Measurements from ENCODE around the gene CIPC. TPM values are rescaled to one million over a fixed set of nuclear protein-coding genes. Genes with fewer than 3 reads are reported as not detected.

Gene CIPC
- total RNA-seq, 1 donor from 2014 or later: 12.7 TPM

- Mint-ChIP-seq H3K4me3 (no peak overlapping the region), H3K9me3 (peaks cover 3% of the 10 kb centered on the region), H3K27me3 (peaks cover 9% of the 10 kb centered on the region), H3K27ac (no peak overlapping the region), H3K4me1 (peaks cover 5% of the 10 kb centered on the region), H3K36me3 (ENCODE audit: low read depth) (no peaks in the 10 kb centered on the region)
- no peak for DNase-seq
- intact Hi-C loops (cut with micrococcal nuclease): no loop called here
Measured at GRCh38 chr14:77085538-77085937, 12.5 kb upstream of the CIPC start.

GRCh38 chr14:77086017-77086727 lies 11.9 kb upstream of the CIPC start:
- DNase-seq: peak; percentile 65
- H3K27ac Mint-ChIP-seq: peak overlapping the region; percentile 48

GRCh38 chr14:77086951-77087350 lies 11.1 kb upstream of the CIPC start:
- H3K4me3 Mint-ChIP-seq: no peak overlapping the region
- DNase-seq: no peak
- H3K27ac Mint-ChIP-seq: no peak overlapping the region
- H3K36me3 Mint-ChIP-seq (ENCODE audit: low read depth): no peaks in the 10 kb centered on the region
- intact Hi-C loops (cut with micrococcal nuclease): no loop called here
- peaks cover 12% of the 10 kb centered on the region for H3K27me3 Mint-ChIP-seq
- peaks cover 5% of the 10 kb centered on the region for H3K4me1 Mint-ChIP-seq
- peaks cover 10% of the 10 kb centered on the region for H3K9me3 Mint-ChIP-seq

More at GRCh38 chr14:77086017-77086727, 11.9 kb upstream of the CIPC start:
- Mint-ChIP-seq H3K36me3 (ENCODE audit: low read depth) (no peaks in the 10 kb centered on the region), H3K27me3 (peaks cover 9% of the 10 kb centered on the region), H3K9me3 (peaks cover 3% of the 10 kb centered on the region), H3K4me1 (peaks cover 5% of the 10 kb centered on the region), H3K4me3 (no peak overlapping the region)
- intact Hi-C loops (cut with micrococcal nuclease): no loop called here

GRCh38 chr14:77087631-77088030 lies 10.4 kb upstream of the CIPC start:
- Mint-ChIP-seq H3K4me1 (peaks cover 5% of the 10 kb centered on the region), H3K27me3 (peaks cover 12% of the 10 kb centered on the region), H3K36me3 (ENCODE audit: low read depth) (no peaks in the 10 kb centered on the region), H3K27ac (no peak overlapping the region), H3K4me3 (no peak overlapping the region), H3K9me3 (peaks cover 10% of the 10 kb centered on the region)
- DNase-seq: no peak
- intact Hi-C loops (cut with micrococcal nuclease): no loop called here

GRCh38 chr14:77088219-77088618 lies 9.8 kb upstream of the CIPC start:
- intact Hi-C loops (cut with micrococcal nuclease): no loop called here
- Mint-ChIP-seq H3K4me3 (no peak overlapping the region), H3K27me3 (peaks cover 11% of the 10 kb centered on the region), H3K36me3 (ENCODE audit: low read depth) (no peaks in the 10 kb centered on the region), H3K4me1 (peaks cover 5% of the 10 kb centered on the region), H3K27ac (no peak overlapping the region), H3K9me3 (peaks cover 10% of the 10 kb centered on the region)
- no peak for DNase-seq

GRCh38 chr14:77088645-77089044 lies 9.4 kb upstream of the CIPC start:
- H3K4me3 Mint-ChIP-seq: no peak overlapping the region

GRCh38 chr14:77091518-77091917 lies 6.5 kb upstream of the CIPC start:
- H3K4me1 Mint-ChIP-seq: peaks cover 11% of the 10 kb centered on the region
- no peak for DNase-seq
- no peak overlapping the region for H3K4me3 Mint-ChIP-seq
- peaks cover 10% of the 10 kb centered on the region for H3K9me3 Mint-ChIP-seq
- H3K27me3 Mint-ChIP-seq: peaks cover 17% of the 10 kb centered on the region
- intact Hi-C loops (cut with micrococcal nuclease): no loop called here
- H3K36me3 Mint-ChIP-seq (ENCODE audit: low read depth): no peaks in the 10 kb centered on the region
- no peak overlapping the region for H3K27ac Mint-ChIP-seq

More at GRCh38 chr14:77088645-77089044, 9.4 kb upstream of the CIPC start:
- intact Hi-C loops (cut with micrococcal nuclease): no loop called here
- H3K9me3 Mint-ChIP-seq: peaks cover 10% of the 10 kb centered on the region
- peaks cover 14% of the 10 kb centered on the region for H3K27me3 Mint-ChIP-seq
- DNase-seq: no peak
- no peaks in the 10 kb centered on the region for H3K36me3 Mint-ChIP-seq (ENCODE audit: low read depth)
- H3K4me1 Mint-ChIP-seq: peaks cover 5% of the 10 kb centered on the region
- no peak overlapping the region for H3K27ac Mint-ChIP-seq

- intact Hi-C loops (cut with micrococcal nuclease): no loop called here
- Mint-ChIP-seq H3K4me3 (no peak overlapping the region), H3K9me3 (peaks cover 10% of the 10 kb centered on the region), H3K4me1 (peaks cover 17% of the 10 kb centered on the region), H3K27me3 (peaks cover 17% of the 10 kb centered on the region), H3K36me3 (ENCODE audit: low read depth) (no peaks in the 10 kb centered on the region), H3K27ac (no peak overlapping the region)
- no peak for DNase-seq
Measured at GRCh38 chr14:77092676-77093075, 5.4 kb upstream of the CIPC start.

GRCh38 chr14:77094672-77095284 lies 3.3 kb upstream of the CIPC start:
- peaks cover 3% of the 10 kb centered on the region for H3K36me3 Mint-ChIP-seq (ENCODE audit: low read depth)
- DNase-seq: peak; percentile 93

GRCh38 chr14:77097006-77097699 lies 905 bp upstream of the CIPC start:
- Mint-ChIP-seq H3K27me3 (peaks cover 8% of the 10 kb centered on the region), H3K36me3 (ENCODE audit: low read depth) (peaks cover 3% of the 10 kb centered on the region), H3K4me1 (peaks cover 36% of the 10 kb centered on the region), H3K27ac (peak overlapping the region; percentile 93), H3K9me3 (no peaks in the 10 kb centered on the region), H3K4me3 (peak overlapping the region; percentile 87)
- no peak for DNase-seq
- intact Hi-C loops (cut with micrococcal nuclease): loop anchor here (1.0 to 5.0 kb wide), 5 partner anchors 56 to 387 kb away; partner anchors contain the start of genes GSTZ1, SAMD15 and TMED8

More at GRCh38 chr14:77094672-77095284, 3.3 kb upstream of the CIPC start:
- Mint-ChIP-seq H3K4me3 (no peak overlapping the region), H3K27me3 (peaks cover 14% of the 10 kb centered on the region), H3K4me1 (peaks cover 31% of the 10 kb centered on the region), H3K9me3 (peaks cover 8% of the 10 kb centered on the region), H3K27ac (peak overlapping the region; percentile 22)
- intact Hi-C loops (cut with micrococcal nuclease): loop anchor here (1.0 to 5.0 kb wide), 6 partner anchors 24 to 283 kb away; partner anchors contain the start of genes SAMD15 and TMED8

GRCh38 chr14:77098529-77099353 lies 683 bp downstream of the CIPC start:
- DNase-seq: no peak
- H3K36me3 Mint-ChIP-seq (ENCODE audit: low read depth): peaks cover 3% of the 10 kb centered on the region

GRCh38 chr14:77099425-77100167 lies 1.5 kb downstream of the CIPC start:
- Mint-ChIP-seq H3K4me3 (peak overlapping the region; percentile 87), H3K9me3 (no peaks in the 10 kb centered on the region), H3K4me1 (peaks cover 35% of the 10 kb centered on the region), H3K27me3 (peaks cover 3% of the 10 kb centered on the region), H3K27ac (no peak overlapping the region), H3K36me3 (ENCODE audit: low read depth) (peaks cover 6% of the 10 kb centered on the region)
- DNase-seq: no peak
- intact Hi-C loops (cut with micrococcal nuclease): loop anchor here (2.0 to 10.0 kb wide), 5 partner anchors 21 to 945 kb away; partner anchors contain the start of genes GPATCH2L, SAMD15 and TMED8

More at GRCh38 chr14:77098529-77099353, 683 bp downstream of the CIPC start:
- peaks cover 4% of the 10 kb centered on the region for H3K27me3 Mint-ChIP-seq
- H3K27ac Mint-ChIP-seq: peak overlapping the region; percentile 93
- H3K9me3 Mint-ChIP-seq: no peaks in the 10 kb centered on the region
- H3K4me1 Mint-ChIP-seq: peaks cover 36% of the 10 kb centered on the region
- intact Hi-C loops (cut with micrococcal nuclease): loop anchor here (1.0 to 5.0 kb wide), 8 partner anchors 22 to 663 kb away; partner anchors contain the start of genes AHSA1, ANGEL1, SAMD15 and SNW1
- H3K4me3 Mint-ChIP-seq: peak overlapping the region; percentile 87

All from activated CD4-positive, alpha-beta T cell treated with anti-CD3 and anti-CD28 coated beads, Interleukin-2, amount 10 ng/mL, durations not matched to agents 24 days and 14 days (primary cell).